ENCODE data around the gene SEMA5A. TPM values are rescaled to one million over a fixed set of nuclear protein-coding genes. Genes with fewer than 3 reads are reported as not detected.

Gene SEMA5A
- total and polyA plus RNA-seq, 2 of the 8 experiments (the other 6 are each of a cell fraction or from before 2014, with no cell fraction given): 5.3 to 8.9 TPM

DNA sequence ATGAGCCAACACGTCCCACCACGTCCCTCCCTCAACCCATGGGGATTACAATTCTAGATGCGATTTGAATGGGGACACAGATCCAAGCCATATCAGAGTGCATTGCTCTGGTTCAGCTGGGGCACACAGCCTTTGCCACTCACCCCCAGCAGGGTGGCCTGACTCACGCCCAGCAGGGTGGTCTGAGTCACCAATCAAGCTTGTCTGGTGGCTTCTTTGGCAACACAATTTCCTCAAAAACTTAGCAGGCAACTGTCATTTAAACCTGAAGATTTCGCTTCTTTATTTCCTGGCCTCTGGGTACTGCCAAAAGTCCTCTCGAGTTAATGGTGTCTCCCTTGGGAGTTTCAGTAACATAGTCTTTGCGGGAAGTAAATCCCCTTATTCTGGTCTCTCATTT lies 16.3 kb upstream of the SEMA5A start:
- Histone ChIP-seq H3K4me2 (ENCODE audit: insufficient read depth in 1 of 2, low read depth in 2 of 2, low read length in 2 of 2) (no peak overlapping the region), H2BK20ac (ENCODE audit: low read length) (no peak overlapping the region), H3K36me3 (ENCODE audit: control insufficient read depth in 2 of 4, insufficient read depth in 4 of 4, low read length in 3 of 4) (no peaks in the 10 kb centered on the region), H2BK12ac (ENCODE audit: low read depth, low read length) (no peak overlapping the region), H3K18ac (ENCODE audit: extremely low read depth, low read length) (no peak overlapping the region), H3K79me1 (ENCODE audit: low read depth, low read length) (no peaks in the 10 kb centered on the region; the same call in 1 of the 2 replicates), H2AK5ac (ENCODE audit: low read depth, low read length) (no peak overlapping the region), H2AFZ (ENCODE audit: low read length) (no peak overlapping the region), H3K9me3 (ENCODE audit: insufficient read depth in 2 of 2, low read depth in 1 of 2, low read length in 1 of 2) (no peaks in the 10 kb centered on the region), H4K91ac (replicated peaks; ENCODE audit: insufficient read length, low read length) (no peak overlapping the region), H3K4me3 (ENCODE audit: extremely low read depth in 1 of 4, insufficient read depth in 2 of 4, low read depth in 3 of 4, low read length in 4 of 4) (no peak overlapping the region), H3K23me2 (ENCODE audit: low read depth, low read length) (no peaks in the 10 kb centered on the region), H3K4ac (replicated peaks; ENCODE audit: insufficient read length, low read depth, low read length) (no peak overlapping the region), H4K5ac (ENCODE audit: insufficient read length, low read depth, low read length) (no peak overlapping the region), H2BK120ac (replicated peaks; ENCODE audit: low read depth, low read length) (no peak overlapping the region), H4K8ac (ENCODE audit: extremely low read depth, insufficient read depth, low read length) (no peak overlapping the region), H3K27ac (ENCODE audit: low read depth, low read length) (no peak overlapping the region), H3K23ac (ENCODE audit: insufficient read length) (no peak overlapping the region), H3K14ac (ENCODE audit: insufficient read length) (no peak overlapping the region), H3K56ac (replicated peaks; ENCODE audit: insufficient read length, low read depth, low read length) (no peak overlapping the region), H3K79me2 (ENCODE audit: control insufficient read depth in 1 of 2, insufficient read depth in 2 of 2, low read length in 2 of 2) (no peaks in the 10 kb centered on the region), H3K27me3 (replicated peaks in 1 of 4; ENCODE audit: control insufficient read depth in 3 of 4, extremely low read depth in 1 of 4, insufficient read depth in 3 of 4, low read length in 3 of 4) (no peaks in the 10 kb centered on the region), H2BK5ac (ENCODE audit: low read depth, low read length) (no peak overlapping the region), H3K9ac (replicated peaks in 1 of 4; ENCODE audit: extremely low read depth in 1 of 4, low read depth in 3 of 4, low read length in 3 of 4) (no peak overlapping the region), H3K4me1 (replicated peaks in 1 of 4; ENCODE audit: control insufficient read depth in 3 of 4, insufficient read depth in 4 of 4, low read length in 3 of 4) (peaks cover 0 to 4% (median 0%) of the 10 kb centered on the region in 4 experiments; a peak in 2 of 7 replicates), H4K20me1 (replicated peaks in 1 of 2; ENCODE audit: control insufficient read depth in 1 of 2, insufficient read depth in 2 of 2, low read length in 2 of 2) (no peaks in the 10 kb centered on the region), H2BK15ac (ENCODE audit: low read length) (no peak overlapping the region)
- FAIRE-seq (no peak), DNase-seq (ENCODE audit: low read depth in 1 of 2, low spot score in 2 of 2) (no peak)
- TF ChIP-seq JUND (IDR thresholded peaks at IDR 0.05; ENCODE audit: low read length) (peak; percentile 77; the same call in 1 of the 2 replicates), CEBPB (IDR thresholded peaks at IDR 0.05; ENCODE audit: low read depth, low read length) (no peak)
- 95% methylated on average over 7 of the region's 7 CpGs; no CpG with 5 or more reads in 1 of the 2 experiments for WGBS, 2 experiments (ENCODE audit: extremely low coverage in 1 of 2, insufficient coverage in 1 of 2, insufficient read length in 1 of 2, insufficient replicate concordance in 2 of 2, low coverage in 1 of 2, low lambda C conversion rate in 2 of 2, missing lambda C conversion rate in 1 of 2)
- POLR2A ChIA-PET (ENCODE audit: partially characterized antibody): no interaction called here
- CTCF ChIA-PET (ENCODE audit: partially characterized antibody): no interaction called here

All from H1 (cell line).